Endodermal cell (in vitro differentiated cells): ENCODE data around the gene ITSN1. TPM values are rescaled to one million over a fixed set of nuclear protein-coding genes. Genes with fewer than 3 reads are reported as not detected.

Experiments
- DNase-seq: peaks from one replicate; pipeline ENCODE4 v3.0.0-alpha.2; 2017
- H3K27ac ChIP-seq: 2 replicates; pipeline ENCODE4 v1.5.1; 2013; ENCODE audit warnings: mild to moderate bottlenecking, low read depth, low read length, moderate library complexity
- H3K27me3 ChIP-seq: 2 replicates; pipeline ENCODE4 v1.6.1; 2013; ENCODE audit warnings: mild to moderate bottlenecking, low read length, moderate library complexity; ENCODE audit not compliant: insufficient read depth, control insufficient read depth, poor library complexity, severe bottlenecking
- H3K36me3 ChIP-seq: 2 replicates; pipeline ENCODE4 v1.7.0; 2013; ENCODE audit warnings: mild to moderate bottlenecking, low read length, moderate library complexity; ENCODE audit not compliant: control insufficient read depth, insufficient read depth
- H3K4me1 ChIP-seq: one replicate; pipeline ENCODE4 v1.7.0; 2013; ENCODE audit warnings: low read length; ENCODE audit not compliant: control insufficient read depth, insufficient read depth
- H3K4me3 ChIP-seq: 2 replicates; pipeline ENCODE4 v1.5.1; 2013; ENCODE audit warnings: mild to moderate bottlenecking, low read length, moderate library complexity
- H3K9ac ChIP-seq: 2 replicates; pipeline ENCODE4 v1.6.1; 2013; ENCODE audit warnings: mild to moderate bottlenecking, low read length, moderate library complexity; ENCODE audit not compliant: poor library complexity, severe bottlenecking; ENCODE audit errors: extremely low read depth
- H3K9me3 ChIP-seq: 2 replicates; pipeline ENCODE4 v1.6.1; 2013; ENCODE audit warnings: mild to moderate bottlenecking, low read length, moderate library complexity; ENCODE audit not compliant: control insufficient read depth
- H3K27ac Mint-ChIP-seq: 2 replicates; pipeline ENCODE4 v1.8.0; 2020; ENCODE audit warnings: mixed read lengths
- H3K27me3 Mint-ChIP-seq: 2 replicates; pipeline ENCODE4 v1.8.0; 2021; ENCODE audit warnings: mild to moderate bottlenecking, mixed read lengths; ENCODE audit not compliant: insufficient read depth
- H3K36me3 Mint-ChIP-seq: 2 replicates; pipeline ENCODE4 v1.8.0; 2020; ENCODE audit warnings: low read depth, mixed read lengths
- H3K4me1 Mint-ChIP-seq: 2 replicates; pipeline ENCODE4 v1.8.0; 2020; ENCODE audit warnings: mixed read lengths
- H3K4me3 Mint-ChIP-seq: 2 replicates; pipeline ENCODE4 v1.8.0; 2020; ENCODE audit warnings: mild to moderate bottlenecking, moderate library complexity, mixed read lengths
- H3K9me3 Mint-ChIP-seq: 2 replicates; pipeline ENCODE4 v1.8.0; 2020; ENCODE audit warnings: mild to moderate bottlenecking, mixed read lengths
- CTCF ChIP-seq: fragments of 200-600 bp; sonication (generic); conservative IDR thresholded peaks from 2 replicates; pipeline ENCODE4 v1.5.0; 2021; ENCODE audit warnings: antibody characterized with exemption, mild to moderate bottlenecking
- WGBS, 2 experiments: methylation state at CpG; one replicate each; pipeline versions ENCODE4 v1.1.5 to v1.1.7; 2013; ENCODE audit warnings: missing lambda C conversion rate in 2 of 2, mixed read lengths in 1 of 2; ENCODE audit not compliant: insufficient coverage in 1 of 2, insufficient read length in 1 of 2; 5-methylcytosine and 5-hydroxymethylcytosine counted together
- total RNA-seq, 2 donors: library from RNA; stranded (reverse); fragmentation: NEBNext Ultra II Directional in 1 of 2; extraction: Animal tissue kit (Norgen Biotek cat#: 25700) in 1 of 2; gene quantifications; 2 replicates in 1 of 2; 3 replicates in 1 of 2; pipeline ENCODE4 v1.2.1, GENCODE V29; 2021

Gene ITSN1
- total RNA-seq, 2 donors from 2014 or later = 89.6 to 104 TPM

GRCh38 chr21:33810766-33811165 is 168.5 kb downstream of the ITSN1 start:
- Histone ChIP-seq H3K9ac (no peak overlapping the region), H3K36me3 (peaks cover 43% of the 10 kb centered on the region), H3K27ac (no peak overlapping the region), H3K9me3 (no peaks in the 10 kb centered on the region), H3K4me1 (no peaks in the 10 kb centered on the region), H3K4me3 (no peak overlapping the region), H3K27me3 (no peaks in the 10 kb centered on the region)
- Mint-ChIP-seq H3K4me3 (no peak overlapping the region), H3K36me3 (peaks cover 51% of the 10 kb centered on the region), H3K4me1 (peaks cover 14% of the 10 kb centered on the region), H3K27ac (no peak overlapping the region), H3K9me3 (no peaks in the 10 kb centered on the region), H3K27me3 (no peaks in the 10 kb centered on the region)
- TF ChIP-seq CTCF = no peak
- 90 to 96% methylated on average over 3 to 4 of the region's 4 CpGs for WGBS, 2 experiments
- DNase-seq = no peak

DNA sequence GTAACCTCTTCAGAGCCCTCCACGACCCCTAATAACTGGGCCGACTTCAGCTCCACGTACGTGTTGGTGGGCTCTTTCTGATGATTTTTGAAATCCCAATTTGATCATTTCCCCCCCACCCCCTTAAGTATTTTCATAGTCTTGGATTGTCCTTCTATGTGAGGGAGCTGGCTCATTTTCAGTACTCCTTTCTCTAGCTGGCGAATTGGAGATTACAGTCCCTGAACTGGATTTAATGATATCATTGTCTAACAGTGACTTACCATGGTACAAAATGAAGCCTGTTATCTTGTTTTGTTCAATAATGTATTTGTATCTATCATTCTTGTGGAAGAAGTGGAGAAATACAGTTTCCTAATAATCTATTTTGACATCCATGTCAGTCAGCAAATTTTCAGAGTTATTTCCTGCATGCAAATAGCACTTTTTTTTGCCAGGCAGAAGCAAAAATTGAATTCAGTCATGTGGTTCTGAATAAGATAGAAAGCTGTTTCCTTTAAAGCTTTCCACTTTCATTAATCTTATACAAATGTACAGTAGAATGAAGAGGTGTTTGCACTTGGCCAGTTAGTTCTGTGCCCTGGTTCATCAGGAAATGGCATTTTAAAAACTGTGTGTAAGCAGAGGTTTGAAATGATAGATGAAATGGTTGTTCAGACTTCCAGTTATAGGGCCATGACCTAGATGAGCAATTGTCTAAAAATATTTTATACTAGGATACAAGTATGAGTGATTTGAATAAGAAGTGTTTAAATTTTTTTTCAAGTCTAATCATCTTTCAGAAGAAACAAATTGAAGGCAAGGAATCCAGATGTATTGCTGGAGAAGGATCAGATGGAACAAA is 169.1 kb downstream of the ITSN1 start:
- no peak overlapping the region for H3K27ac ChIP-seq
- no peak for TF ChIP-seq CTCF
- H3K27ac Mint-ChIP-seq = no peak overlapping the region
- no peaks in the 10 kb centered on the region for H3K9me3 Mint-ChIP-seq
- peaks cover 49% of the 10 kb centered on the region for H3K36me3 ChIP-seq
- H3K27me3 ChIP-seq = no peaks in the 10 kb centered on the region
- no peaks in the 10 kb centered on the region for H3K4me1 ChIP-seq
- no peaks in the 10 kb centered on the region for H3K27me3 Mint-ChIP-seq
- no peak overlapping the region for H3K9ac ChIP-seq
- no peaks in the 10 kb centered on the region for H3K9me3 ChIP-seq
- H3K4me1 Mint-ChIP-seq = peaks cover 14% of the 10 kb centered on the region
- no peak for DNase-seq
- no peak overlapping the region for H3K4me3 ChIP-seq
- WGBS, 2 experiments = 98% methylated on average over 5 of the region's 5 CpGs; no CpG with 5 or more reads in 1 of the 2 experiments
- H3K36me3 Mint-ChIP-seq = peaks cover 52% of the 10 kb centered on the region
- H3K4me3 Mint-ChIP-seq = no peak overlapping the region

GRCh38 chr21:33813832-33814365 is 171.6 kb downstream of the ITSN1 start:
- Histone ChIP-seq H3K27ac (no peak overlapping the region), H3K4me1 (no peaks in the 10 kb centered on the region), H3K4me3 (no peak overlapping the region), H3K9me3 (no peaks in the 10 kb centered on the region), H3K9ac (no peak overlapping the region), H3K36me3 (peaks cover 68% of the 10 kb centered on the region), H3K27me3 (no peaks in the 10 kb centered on the region)
- peaks cover 10% of the 10 kb centered on the region for H3K4me1 Mint-ChIP-seq
- no peak overlapping the region for H3K27ac Mint-ChIP-seq
- H3K4me3 Mint-ChIP-seq = no peak overlapping the region
- 92 to 100% methylated on average over 2 to 7 of the region's 7 CpGs for WGBS, 2 experiments
- no peaks in the 10 kb centered on the region for H3K27me3 Mint-ChIP-seq
- TF ChIP-seq CTCF = no peak
- no peaks in the 10 kb centered on the region for H3K9me3 Mint-ChIP-seq
- H3K36me3 Mint-ChIP-seq = peaks cover 65% of the 10 kb centered on the region
- DNase-seq = no peak
